GM23248 (cell line): ENCODE results near the gene ANKRD11.

Experiments used
- EZH2 ChIP-seq: fragments of 200-600 bp; sonication (generic); IDR thresholded peaks from 2 replicates; pipeline ENCODE4 v1.6.1; 2018; ENCODE audit warnings: antibody characterized with exemption, mild to moderate bottlenecking; ENCODE audit not compliant: insufficient read depth, poor library complexity, severe bottlenecking
- EZH2phosphoT487 ChIP-seq: fragments of 200-600 bp; sonication (generic); IDR thresholded peaks from 2 replicates; pipeline ENCODE4 v1.6.1; 2018; ENCODE audit warnings: antibody characterized with exemption, moderate library complexity, mild to moderate bottlenecking, low read depth; ENCODE audit not compliant: insufficient read depth

DNA sequence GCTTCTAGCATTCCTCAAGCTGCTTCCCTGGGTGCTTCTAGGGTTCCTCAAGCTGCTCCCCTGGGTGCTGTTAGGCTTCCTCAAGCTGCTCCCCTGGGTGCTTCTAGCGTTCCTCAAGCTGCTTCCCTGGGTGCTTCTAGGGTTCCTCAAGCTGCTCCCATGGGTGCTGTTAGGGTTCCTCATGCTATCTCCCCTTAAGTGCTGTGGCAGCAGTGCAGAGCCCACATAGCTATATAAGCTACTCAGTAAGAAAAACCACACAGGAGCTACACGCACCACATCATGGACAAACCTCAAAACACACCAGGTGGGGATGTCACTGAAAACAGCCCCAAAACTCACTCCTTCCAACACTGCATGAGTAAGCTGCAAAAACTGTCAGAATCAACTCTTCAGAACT is 35.2 kb downstream of the ANKRD11 start:
- TF ChIP-seq EZH2phosphoT487: no peak
- TF ChIP-seq EZH2: no peak
